Left hindlimb (tissue), 1 donor: Measurements from ENCODE around the gene FSHR.

Experiments used
- DNase-seq: peaks from one replicate; pipeline ENCODE4 v3.0.0-alpha.2; 2018

Gene FSHR

GRCh38 chr2:48948400-48949125 lies 205.8 kb downstream of the FSHR start:
- no peak for DNase-seq

GRCh38 chr2:48946449-48947048 lies 207.8 kb downstream of the FSHR start:
- no peak for DNase-seq

GRCh38 chr2:48944956-48945355 lies 209.4 kb downstream of the FSHR start:
- no peak for DNase-seq

- no peak for DNase-seq
These were observed 210.9 kb downstream of the FSHR start for GRCh38 chr2:48943436-48943835.

- DNase-seq, result no peak
These were observed 212.4 kb downstream of the FSHR start for GRCh38 chr2:48941908-48942307.

- no peak for DNase-seq
These were observed 212.9 kb downstream of the FSHR start for GRCh38 chr2:48941456-48941855.

- no peak for DNase-seq
These were observed 213.7 kb downstream of the FSHR start for GRCh38 chr2:48940606-48941005.

GRCh38 chr2:48939232-48939631 lies 215.1 kb downstream of the FSHR start:
- no peak for DNase-seq

- no peak for DNase-seq
These were observed 216.1 kb downstream of the FSHR start for GRCh38 chr2:48938231-48938630.

- no peak for DNase-seq
These were observed 219.5 kb downstream of the FSHR start for GRCh38 chr2:48934807-48935206.

- no peak for DNase-seq
These were observed 220.4 kb downstream of the FSHR start for GRCh38 chr2:48933828-48934497.

GRCh38 chr2:48932667-48933066 lies 221.6 kb downstream of the FSHR start:
- no peak for DNase-seq

- no peak for DNase-seq
These were observed 224.6 kb downstream of the FSHR start for GRCh38 chr2:48929571-48930301.

GRCh38 chr2:48927355-48927754 lies 227.0 kb downstream of the FSHR start:
- no peak for DNase-seq

- no peak for DNase-seq
These were observed 238.4 kb downstream of the FSHR start for GRCh38 chr2:48915884-48916283.

- DNase-seq, result no peak
These were observed 239.1 kb downstream of the FSHR start for GRCh38 chr2:48915227-48915626.

- no peak for DNase-seq
These were observed 239.7 kb downstream of the FSHR start for GRCh38 chr2:48914477-48915089.
